ENCODE data around the gene KCNS1. TPM values are rescaled to one million over a fixed set of nuclear protein-coding genes. Genes with fewer than 3 reads are reported as not detected.

The KCNS1 gene
- total and polyA plus RNA-seq, 2 donors from 2014 or later: 0.19 to 2.9 TPM

- FAIRE-seq: no peak
- Histone ChIP-seq H3K4me1 (ENCODE audit: control insufficient read depth in 2 of 3, insufficient read depth in 2 of 3, low read depth in 1 of 3, low read length in 3 of 3) (peaks cover 0 to 3% (median 0%) of the 10 kb centered on the region in 3 donors), H3K36me3 (ENCODE audit: control insufficient read depth in 2 of 3, insufficient read depth in 3 of 3, low read length in 3 of 3) (no peaks in the 10 kb centered on the region), H3K9me3 (ENCODE audit: control insufficient read depth in 2 of 3, insufficient read depth in 1 of 3, low read length in 3 of 3) (no peaks in the 10 kb centered on the region), H3K9ac (ENCODE audit: low read length in 3 of 3) (no peak overlapping the region), H3K4me3 (ENCODE audit: low read length in 3 of 3) (no peak overlapping the region), H3K27me3 (ENCODE audit: control insufficient read depth, insufficient read depth, low read length) (no peaks in the 10 kb centered on the region), H3K27ac (ENCODE audit: low read depth in 2 of 2, low read length in 2 of 2) (no peak overlapping the region)
- intact Hi-C loops (cut with DNase I): no loop called here
- TF ChIP-seq CTCF (IDR thresholded peaks at IDR 0.05; ENCODE audit: borderline replicate concordance, extremely low read depth, insufficient read depth): no peak
- no peak for DNase-seq
Measured at GRCh38 chr20:45049904-45050471, 50.9 kb downstream of the KCNS1 start.

GRCh38 chr20:45049438-45049837 lies 51.5 kb downstream of the KCNS1 start:
- Histone ChIP-seq H3K4me1 (ENCODE audit: control insufficient read depth in 2 of 3, insufficient read depth in 2 of 3, low read depth in 1 of 3, low read length in 3 of 3) (peaks cover 0 to 3% (median 0%) of the 10 kb centered on the region in 3 donors), H3K27ac (ENCODE audit: low read depth in 2 of 2, low read length in 2 of 2) (no peak overlapping the region), H3K9ac (ENCODE audit: low read length in 3 of 3) (no peak overlapping the region), H3K36me3 (ENCODE audit: control insufficient read depth in 2 of 3, insufficient read depth in 3 of 3, low read length in 3 of 3) (no peaks in the 10 kb centered on the region), H3K4me3 (ENCODE audit: low read length in 3 of 3) (no peak overlapping the region), H3K9me3 (ENCODE audit: control insufficient read depth in 2 of 3, insufficient read depth in 1 of 3, low read length in 3 of 3) (no peaks in the 10 kb centered on the region), H3K27me3 (ENCODE audit: control insufficient read depth, insufficient read depth, low read length) (no peaks in the 10 kb centered on the region)
- no peak for TF ChIP-seq CTCF (IDR thresholded peaks at IDR 0.05; ENCODE audit: borderline replicate concordance, extremely low read depth, insufficient read depth)
- FAIRE-seq: no peak
- DNase-seq: no peak
- intact Hi-C loops (cut with DNase I): no loop called here

- H3K9me3 ChIP-seq (ENCODE audit: control insufficient read depth in 2 of 3, insufficient read depth in 1 of 3, low read length in 3 of 3): no peaks in the 10 kb centered on the region
- no peaks in the 10 kb centered on the region for H3K36me3 ChIP-seq (ENCODE audit: control insufficient read depth in 2 of 3, insufficient read depth in 3 of 3, low read length in 3 of 3)
- H3K4me1 ChIP-seq (ENCODE audit: control insufficient read depth in 2 of 3, insufficient read depth in 2 of 3, low read depth in 1 of 3, low read length in 3 of 3): peaks cover 0 to 3% (median 0%) of the 10 kb centered on the region in 3 donors
- no peak for TF ChIP-seq CTCF (IDR thresholded peaks at IDR 0.05; ENCODE audit: borderline replicate concordance, extremely low read depth, insufficient read depth)
- no peak overlapping the region for H3K27ac ChIP-seq (ENCODE audit: low read depth in 2 of 2, low read length in 2 of 2)
- DNase-seq (no peak), FAIRE-seq (no peak)
- no peak overlapping the region for H3K4me3 ChIP-seq (ENCODE audit: low read length in 3 of 3)
- no peaks in the 10 kb centered on the region for H3K27me3 ChIP-seq (ENCODE audit: control insufficient read depth, insufficient read depth, low read length)
- H3K9ac ChIP-seq (ENCODE audit: low read length in 3 of 3): no peak overlapping the region
- intact Hi-C loops (cut with DNase I): no loop called here
Measured at GRCh38 chr20:45047581-45048119, 53.3 kb downstream of the KCNS1 start.
